Activated CD8-positive, alpha-beta memory T cell treated with anti-CD3 and anti-CD28 coated beads for 48 hours (primary cell): Measurements from ENCODE around the gene ITPRIPL2.

Source experiments
- DNase-seq, 3 experiments: peaks; one replicate each; pipeline ENCODE4 v3.0.0-alpha.2; 2020; ENCODE audit warnings: low read depth in 2 of 3, low spot score in 2 of 3

ITPRIPL2 gene

GRCh38 chr16:19093631-19094541 is 19.9 kb upstream of the ITPRIPL2 start:
- no peak for DNase-seq

GRCh38 chr16:19094542-19095365 is 19.0 kb upstream of the ITPRIPL2 start:
- no peak for DNase-seq

GRCh38 chr16:19095654-19096053 is 18.1 kb upstream of the ITPRIPL2 start:
- no peak for DNase-seq

GRCh38 chr16:19098173-19098572 is 15.6 kb upstream of the ITPRIPL2 start:
- no peak for DNase-seq

GRCh38 chr16:19102187-19102872 is 11.4 kb upstream of the ITPRIPL2 start:
- DNase-seq: no peak

- no peak for DNase-seq
Measured at GRCh38 chr16:19104607-19105006, 9.2 kb upstream of the ITPRIPL2 start.

GRCh38 chr16:19105131-19105530 is 8.6 kb upstream of the ITPRIPL2 start:
- DNase-seq: no peak

GRCh38 chr16:19105891-19106624 is 7.7 kb upstream of the ITPRIPL2 start:
- no peak for DNase-seq

GRCh38 chr16:19106625-19107020 is 7.1 kb upstream of the ITPRIPL2 start:
- no peak for DNase-seq

GRCh38 chr16:19108409-19109287 is 5.1 kb upstream of the ITPRIPL2 start:
- DNase-seq: no peak

GRCh38 chr16:19109288-19109664 is 4.5 kb upstream of the ITPRIPL2 start:
- DNase-seq: no peak

- DNase-seq: no peak
Measured at GRCh38 chr16:19110537-19111360, 3.0 kb upstream of the ITPRIPL2 start.

GRCh38 chr16:19112099-19112407 is 1.7 kb upstream of the ITPRIPL2 start:
- DNase-seq: no peak

- DNase-seq: no peak
Measured at GRCh38 chr16:19114359-19115147, 789 bp downstream of the ITPRIPL2 start.

- no peak for DNase-seq
Measured at GRCh38 chr16:19115148-19116021, 1.6 kb downstream of the ITPRIPL2 start.

GRCh38 chr16:19116711-19117449 is 3.1 kb downstream of the ITPRIPL2 start:
- DNase-seq: no peak

- peak in 1 of 3 experiments; percentile 30 for DNase-seq
Measured at GRCh38 chr16:19118938-19119431, 5.2 kb downstream of the ITPRIPL2 start.
